Prostate gland (tissue), 2 donors: ENCODE results near the gene BATF.

ENCODE experiments used
- POLR2A ChIP-seq: fragments of 450-650 bp; IDR thresholded peaks from one replicate; pipeline ENCODE4 v1.6.1; 2016; ENCODE audit warnings: antibody characterized with exemption, mild to moderate bottlenecking
- POLR2AphosphoS5 ChIP-seq: sonication (generic); formaldehyde crosslinking; IDR thresholded peaks from one replicate; pipeline ENCODE4 v1.6.1; 2017; ENCODE audit warnings: antibody characterized with exemption
- TF ChIP-seq, protein P1 (sequence below), 4 experiments: fragments of 200-600 bp in 2 of 4; fragments of 450-650 bp in 2 of 4; sonication (generic) in 2 of 4; IDR thresholded peaks; 1 replicate in 3 of 4; 2 replicates in 1 of 4; pipeline ENCODE4 v1.5.1; 2016 to 2019; ENCODE audit warnings: antibody characterized with exemption in 4 of 4, mild to moderate bottlenecking in 2 of 4, moderate library complexity in 2 of 4

- TF ChIP-seq, protein P1, sequence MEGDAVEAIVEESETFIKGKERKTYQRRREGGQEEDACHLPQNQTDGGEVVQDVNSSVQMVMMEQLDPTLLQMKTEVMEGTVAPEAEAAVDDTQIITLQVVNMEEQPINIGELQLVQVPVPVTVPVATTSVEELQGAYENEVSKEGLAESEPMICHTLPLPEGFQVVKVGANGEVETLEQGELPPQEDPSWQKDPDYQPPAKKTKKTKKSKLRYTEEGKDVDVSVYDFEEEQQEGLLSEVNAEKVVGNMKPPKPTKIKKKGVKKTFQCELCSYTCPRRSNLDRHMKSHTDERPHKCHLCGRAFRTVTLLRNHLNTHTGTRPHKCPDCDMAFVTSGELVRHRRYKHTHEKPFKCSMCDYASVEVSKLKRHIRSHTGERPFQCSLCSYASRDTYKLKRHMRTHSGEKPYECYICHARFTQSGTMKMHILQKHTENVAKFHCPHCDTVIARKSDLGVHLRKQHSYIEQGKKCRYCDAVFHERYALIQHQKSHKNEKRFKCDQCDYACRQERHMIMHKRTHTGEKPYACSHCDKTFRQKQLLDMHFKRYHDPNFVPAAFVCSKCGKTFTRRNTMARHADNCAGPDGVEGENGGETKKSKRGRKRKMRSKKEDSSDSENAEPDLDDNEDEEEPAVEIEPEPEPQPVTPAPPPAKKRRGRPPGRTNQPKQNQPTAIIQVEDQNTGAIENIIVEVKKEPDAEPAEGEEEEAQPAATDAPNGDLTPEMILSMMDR (IDR thresholded peaks at IDR 0.05), result no peak
- TF ChIP-seq POLR2A (no peak), POLR2AphosphoS5 (no peak)
Measured at GRCh38 chr14:75579338-75579864, 57.1 kb downstream of the BATF start.
